H1 (cell line): ENCODE results near the gene IL1RAPL1. TPM values are rescaled to one million over a fixed set of nuclear protein-coding genes. Genes with fewer than 3 reads are reported as not detected.

Experiments used
- CTCF ChIA-PET: fragments of 300-600 bp; sonication (Branson Sonifier 250); formaldehyde crosslinking; loops from one replicate; lab custom pipeline; 2021; ENCODE audit not compliant: partially characterized antibody; lab: Charles Lee
- POLR2A ChIA-PET: fragments of 300-600 bp; sonication (Branson Sonifier 250); formaldehyde crosslinking; loops from one replicate; lab custom pipeline; 2021; ENCODE audit warnings: inconsistent platforms; ENCODE audit not compliant: partially characterized antibody; lab: Charles Lee
- DNase-seq, 2 experiments: peaks; one replicate each; pipeline versions ENCODE4 v3.0.0 to v3.0.0-alpha.2; 2010 to 2022; ENCODE audit warnings: low spot score in 2 of 2, low read depth in 1 of 2, mixed read lengths in 1 of 2
- FAIRE-seq: peaks from 2 replicates; lab custom pipeline; 2011; peaks lifted over from hg19 to GRCh38; lab: Jason Lieb, UNC
- H2AFZ ChIP-seq: 2 replicates; pipeline ENCODE4 v1.8.1; 2012; ENCODE audit warnings: low read length, inconsistent platforms
- H2AK5ac ChIP-seq: 2 replicates; pipeline ENCODE4 v1.6.1; 2013; ENCODE audit warnings: low read depth, low read length
- H2BK120ac ChIP-seq: replicated peaks from 2 replicates; pipeline ENCODE3; 2013; ENCODE audit warnings: low read depth, low read length, inconsistent platforms
- H2BK12ac ChIP-seq: 2 replicates; pipeline ENCODE4 v1.6.1; 2013; ENCODE audit warnings: low read depth, low read length
- H2BK15ac ChIP-seq: 2 replicates; pipeline ENCODE4 v1.6.1; 2013; ENCODE audit warnings: low read length
- H2BK20ac ChIP-seq: 2 replicates; pipeline ENCODE4 v1.6.1; 2013; ENCODE audit warnings: low read length
- H2BK5ac ChIP-seq: 2 replicates; pipeline ENCODE4 v1.6.1; 2013; ENCODE audit warnings: low read depth, low read length
- H3K14ac ChIP-seq: 2 replicates; pipeline ENCODE4 v1.6.1; 2013; ENCODE audit warnings: inconsistent platforms; ENCODE audit not compliant: insufficient read length
- H3K18ac ChIP-seq: 2 replicates; pipeline ENCODE4 v1.6.1; 2013; ENCODE audit warnings: low read length; ENCODE audit errors: extremely low read depth
- H3K23ac ChIP-seq: 2 replicates; pipeline ENCODE4 v1.6.1; 2013; ENCODE audit warnings: inconsistent platforms; ENCODE audit not compliant: insufficient read length
- H3K23me2 ChIP-seq: 2 replicates; pipeline ENCODE4 v1.6.1; 2013; ENCODE audit warnings: low read depth, low read length
- H3K27ac ChIP-seq: 2 replicates; pipeline ENCODE4 v1.6.1; 2011; ENCODE audit warnings: low read depth, low read length, inconsistent platforms
- H3K27me3 ChIP-seq, 4 experiments: replicated peaks in 1 of 4; 1 replicate in 1 of 4; 2 replicates in 3 of 4; pipeline versions ENCODE4 v1.6.1 to v1.8.1; 2011 to 2013; ENCODE audit warnings: low read length in 3 of 4, mild to moderate bottlenecking in 3 of 4, inconsistent platforms in 2 of 4, mixed read lengths in 2 of 4, moderate library complexity in 1 of 4; ENCODE audit not compliant: control insufficient read depth in 3 of 4, insufficient read depth in 3 of 4; ENCODE audit errors: extremely low read depth in 1 of 4
- H3K36me3 ChIP-seq, 4 experiments: 2 replicates each; pipeline versions ENCODE4 v1.6.1 to v1.8.1; 2011 to 2013; ENCODE audit warnings: mild to moderate bottlenecking in 4 of 4, low read length in 3 of 4, moderate library complexity in 2 of 4, control low read depth in 1 of 4, inconsistent platforms in 1 of 4; ENCODE audit not compliant: insufficient read depth in 4 of 4, control insufficient read depth in 2 of 4
- H3K4ac ChIP-seq: replicated peaks from 2 replicates; pipeline ENCODE3; 2013; ENCODE audit warnings: low read length, low read depth, mixed read lengths, inconsistent platforms; ENCODE audit not compliant: insufficient read length
- H3K4me1 ChIP-seq, 4 experiments: replicated peaks in 1 of 4; 1 replicate in 1 of 4; 2 replicates in 3 of 4; pipeline versions ENCODE4 v1.6.1 to v1.8.1; 2011 to 2013; ENCODE audit warnings: low read length in 3 of 4, inconsistent platforms in 2 of 4, mixed read lengths in 1 of 4; ENCODE audit not compliant: insufficient read depth in 4 of 4, control insufficient read depth in 3 of 4
- H3K4me2 ChIP-seq, 2 experiments: 2 replicates each; pipeline versions ENCODE4 v1.6.1 to v1.8.1; 2011 to 2013; ENCODE audit warnings: low read depth in 2 of 2, low read length in 2 of 2, control low read depth in 1 of 2, inconsistent platforms in 1 of 2, mild to moderate bottlenecking in 1 of 2; ENCODE audit not compliant: insufficient read depth in 1 of 2
- H3K4me3 ChIP-seq, 4 experiments: fragments of 200-600, 300-600 bp in 1 of 4; sonication (generic), shearing (Covaris generic), sonication (Bioruptor Twin) in 1 of 4; 2 replicates each; pipeline versions ENCODE4 v1.5.1 to v1.8.1; 2011 to 2016; ENCODE audit warnings: low read length in 4 of 4, low read depth in 3 of 4, control low read depth in 2 of 4, inconsistent platforms in 2 of 4, mild to moderate bottlenecking in 2 of 4, mixed read lengths in 1 of 4, moderate library complexity in 1 of 4; ENCODE audit not compliant: insufficient read depth in 2 of 4; ENCODE audit errors: extremely low read depth in 1 of 4
- H3K56ac ChIP-seq: replicated peaks from 2 replicates; pipeline ENCODE3; 2013; ENCODE audit warnings: low read depth, mild to moderate bottlenecking, mixed read lengths, low read length, inconsistent platforms; ENCODE audit not compliant: insufficient read length
- H3K79me1 ChIP-seq: 2 replicates; pipeline ENCODE4 v1.6.1; 2013; ENCODE audit warnings: low read depth, low read length, control low read depth
- H3K79me2 ChIP-seq, 2 experiments: 2 replicates each; pipeline versions ENCODE4 v1.6.1 to v1.8.1; 2012 to 2013; ENCODE audit warnings: low read length in 2 of 2, mild to moderate bottlenecking in 2 of 2, inconsistent platforms in 1 of 2; ENCODE audit not compliant: insufficient read depth in 2 of 2, control insufficient read depth in 1 of 2
- H3K9ac ChIP-seq, 4 experiments: replicated peaks in 1 of 4; 1 replicate in 1 of 4; 2 replicates in 3 of 4; pipeline versions ENCODE4 v1.6.1 to v1.8.1; 2011 to 2013; ENCODE audit warnings: low read depth in 3 of 4, low read length in 3 of 4, control low read depth in 2 of 4, mild to moderate bottlenecking in 2 of 4, moderate library complexity in 2 of 4, inconsistent platforms in 1 of 4; ENCODE audit errors: extremely low read depth in 1 of 4
- H3K9me3 ChIP-seq, 2 experiments: 2 replicates each; pipeline versions ENCODE4 v1.6.1 to v1.8.1; 2012 to 2013; ENCODE audit warnings: mild to moderate bottlenecking in 2 of 2, moderate library complexity in 2 of 2, control low read depth in 1 of 2, inconsistent platforms in 1 of 2, low read depth in 1 of 2, low read length in 1 of 2, mixed read lengths in 1 of 2; ENCODE audit not compliant: insufficient read depth in 2 of 2
- H4K20me1 ChIP-seq, 2 experiments: replicated peaks in 1 of 2; 2 replicates each; pipeline versions ENCODE3 to v1.8.1; 2011 to 2013; ENCODE audit warnings: inconsistent platforms in 2 of 2, low read length in 2 of 2, mild to moderate bottlenecking in 1 of 2; ENCODE audit not compliant: insufficient read depth in 2 of 2, control insufficient read depth in 1 of 2
- H4K5ac ChIP-seq: 2 replicates; pipeline ENCODE4 v1.6.1; 2013; ENCODE audit warnings: low read length, low read depth, mixed read lengths, inconsistent platforms; ENCODE audit not compliant: insufficient read length
- H4K8ac ChIP-seq: 2 replicates; pipeline ENCODE4 v1.8.0; 2013; ENCODE audit warnings: mild to moderate bottlenecking, moderate library complexity, low read length, inconsistent platforms; ENCODE audit not compliant: insufficient read depth; ENCODE audit errors: extremely low read depth
- H4K91ac ChIP-seq: replicated peaks from 2 replicates; pipeline ENCODE3; 2013; ENCODE audit warnings: low read length, mixed read lengths, inconsistent platforms; ENCODE audit not compliant: insufficient read length
- CHD2 ChIP-seq: IDR thresholded peaks from 2 replicates; pipeline ENCODE4 v1.6.1; 2012; ENCODE audit warnings: low read length, improper control_type of control experiment
- SUZ12 ChIP-seq: fragments of 200-600 bp; sonication (generic); IDR thresholded peaks from 2 replicates; pipeline ENCODE4 v1.6.1; 2012; ENCODE audit warnings: mild to moderate bottlenecking, inconsistent platforms, low read length, moderate library complexity, mixed read lengths
- WGBS, 2 experiments: shearing (Covaris generic) in 1 of 2; methylation state at CpG; one replicate each; pipeline versions ENCODE4 v1.1.6 to v1.1.7; 2013 to 2015; ENCODE audit warnings: low lambda C conversion rate in 2 of 2, mixed read lengths in 2 of 2, inconsistent platforms in 1 of 2, low coverage in 1 of 2, missing lambda C conversion rate in 1 of 2; ENCODE audit not compliant: insufficient replicate concordance in 2 of 2, insufficient coverage in 1 of 2, insufficient read length in 1 of 2; ENCODE audit errors: extremely low coverage in 1 of 2, missing lambda C conversion rate in 1 of 2; 5-methylcytosine and 5-hydroxymethylcytosine counted together
- polyA plus RNA-seq, 7 experiments: library from polyadenylated mRNA; depleted of rRNA in 3 of 7; stranded (reverse) in 5 of 7; unstranded in 2 of 7; fragments of >200 nt in 5 of 7; fragments of 200-250 nt in 2 of 7; gene quantifications; 1 replicate in 5 of 7; 2 replicates in 1 of 7; 4 replicates in 1 of 7; pipeline versions ENCODE4 v1.2.1 to v1.2.3, GENCODE V29; 2011 to 2013; ENCODE audit warnings: missing spikeins in 2 of 7, mixed read lengths in 2 of 7
- total RNA-seq: library from RNA; stranded (reverse); fragmentation: NEBNext Ultra II Directional; extraction: Animal tissue kit (Norgen Biotek cat#: 25700); gene quantifications from 2 replicates; pipeline ENCODE4 v1.2.1, GENCODE V29; 2021

IL1RAPL1 gene
- total and polyA plus RNA-seq, 2 of the 8 experiments (the other 6 are each of a cell fraction or from before 2014, with no cell fraction given): 0.11 to 0.35 TPM

- FAIRE-seq: no peak
- no peak overlapping the region for H2BK5ac ChIP-seq
- H2BK120ac ChIP-seq: no peak overlapping the region
These were observed 168.9 kb downstream of the IL1RAPL1 start for GRCh38 chrX:28756175-28756574.

More at GRCh38 chrX:28756175-28756574, 168.9 kb downstream of the IL1RAPL1 start:
- Histone ChIP-seq H3K79me1 (no peaks in the 10 kb centered on the region), H4K91ac (no peak overlapping the region), H3K27me3 (no peaks in the 10 kb centered on the region), H2AFZ (no peak overlapping the region), H3K56ac (no peak overlapping the region), H3K27ac (no peak overlapping the region), H3K18ac (no peak overlapping the region), H4K20me1 (no peaks in the 10 kb centered on the region), H3K4me3 (no peak overlapping the region), H2BK12ac (no peak overlapping the region), H3K23ac (no peak overlapping the region), H3K9ac (no peak overlapping the region), H3K14ac (no peak overlapping the region), H3K9me3 (no peaks in the 10 kb centered on the region), H4K5ac (no peak overlapping the region), H3K23me2 (no peaks in the 10 kb centered on the region), H2BK15ac (no peak overlapping the region), H3K4me2 (no peak overlapping the region), H3K36me3 (no peaks in the 10 kb centered on the region), H3K4ac (no peak overlapping the region), H3K79me2 (no peaks in the 10 kb centered on the region), H2BK20ac (no peak overlapping the region), H2AK5ac (no peak overlapping the region), H4K8ac (no peak overlapping the region), H3K4me1 (no peaks in the 10 kb centered on the region)
- 74% methylated on average over 2 of the region's 2 CpGs; no CpG with 5 or more reads in 1 of the 2 experiments for WGBS, 2 experiments
- DNase-seq: no peak
- POLR2A ChIA-PET: no interaction called here
- CTCF ChIA-PET: no interaction called here
- no peak for TF ChIP-seq CHD2
- no peak for TF ChIP-seq SUZ12
